Subcutaneous abdominal adipose tissue (tissue), 5 donors: Measurements from ENCODE around the gene CCL15.

Experiments used
- H3K27ac ChIP-seq: one replicate; pipeline ENCODE4 v1.7.0; 2013; ENCODE audit warnings: low read depth, mild to moderate bottlenecking, inconsistent platforms, low read length, moderate library complexity
- H3K27me3 ChIP-seq, 5 donors: one replicate each; pipeline ENCODE4 v1.7.0; 2013; ENCODE audit warnings: low read length in 5 of 5, inconsistent platforms in 1 of 5; ENCODE audit not compliant: control insufficient read depth in 5 of 5, insufficient read depth in 4 of 5
- H3K36me3 ChIP-seq, 5 donors: one replicate each; pipeline ENCODE4 v1.7.0; 2013; ENCODE audit warnings: low read length in 5 of 5; ENCODE audit not compliant: control insufficient read depth in 5 of 5, insufficient read depth in 5 of 5
- H3K4me1 ChIP-seq, 5 donors: one replicate each; pipeline ENCODE4 v1.7.0; 2013; ENCODE audit warnings: low read length in 5 of 5, mild to moderate bottlenecking in 3 of 5, moderate library complexity in 1 of 5; ENCODE audit not compliant: control insufficient read depth in 5 of 5, insufficient read depth in 5 of 5
- H3K4me3 ChIP-seq, 5 donors: one replicate each; pipeline ENCODE4 v1.7.0; 2013; ENCODE audit warnings: low read length in 5 of 5, low read depth in 1 of 5
- H3K9ac ChIP-seq, 5 donors: one replicate each; pipeline ENCODE4 v1.7.0; 2013; ENCODE audit warnings: low read length in 5 of 5, mild to moderate bottlenecking in 4 of 5, moderate library complexity in 3 of 5
- H3K9me3 ChIP-seq, 5 donors: one replicate each; pipeline ENCODE4 v1.7.0; 2013; ENCODE audit warnings: low read length in 5 of 5; ENCODE audit not compliant: control insufficient read depth in 5 of 5
- donor health status: healthy.
- donor health status: healthy.
- donor health status: healthy.
- donor health status: healthy.
- donor health status: healthy.

CCL15 gene

DNA sequence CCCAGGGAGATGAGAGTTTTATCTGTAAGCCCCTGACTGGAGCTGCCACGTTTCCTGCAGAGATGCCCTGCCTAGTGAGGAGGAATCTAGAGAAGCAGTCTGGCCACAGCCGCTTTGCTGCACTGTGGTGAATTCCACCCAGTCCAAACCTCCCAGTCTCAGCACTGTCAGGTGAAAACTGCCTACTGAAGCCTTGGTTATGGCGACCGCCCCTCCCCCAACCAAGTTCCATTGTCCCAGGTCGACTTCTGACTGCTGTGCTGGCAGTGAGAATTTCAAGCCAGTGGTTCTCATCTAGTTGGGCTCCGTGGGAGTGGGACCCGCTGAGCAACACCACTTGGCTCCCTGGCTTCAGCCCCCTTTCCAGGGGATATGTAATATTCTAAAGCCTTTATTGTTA, 47.6 kb downstream of the CCL15 start:
- Histone ChIP-seq H3K4me3 (no peak overlapping the region), H3K4me1 (no peaks in the 10 kb centered on the region), H3K27ac (no peak overlapping the region), H3K9me3 (no peaks in the 10 kb centered on the region), H3K27me3 (peaks cover 0 to 3% (median 0%) of the 10 kb centered on the region in 5 donors), H3K9ac (no peak overlapping the region), H3K36me3 (no peaks in the 10 kb centered on the region)

DNA sequence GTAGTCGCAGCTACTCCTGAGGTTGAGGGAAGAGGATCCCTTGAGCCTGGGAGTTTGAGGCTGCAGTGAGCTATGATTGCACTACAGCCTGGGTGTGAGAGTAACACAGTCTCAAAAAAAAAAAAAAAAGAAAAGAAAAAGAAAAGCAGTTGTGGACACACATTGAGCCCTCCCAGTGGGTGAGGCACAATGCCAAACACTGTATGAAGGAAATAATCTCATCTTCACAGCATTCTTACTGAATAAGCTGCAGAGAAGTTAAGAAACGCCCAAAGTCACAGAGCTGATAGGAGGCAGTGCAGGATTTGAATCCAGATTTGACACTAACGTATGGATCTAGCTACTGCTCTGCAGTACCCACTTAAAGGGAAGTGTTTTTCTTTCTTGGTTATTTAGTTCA, 52.0 kb downstream of the CCL15 start:
- H3K36me3 ChIP-seq = no peaks in the 10 kb centered on the region
- peaks cover 0 to 3% (median 3%) of the 10 kb centered on the region in 5 donors for H3K4me1 ChIP-seq
- no peak overlapping the region for H3K9ac ChIP-seq
- no peak overlapping the region for H3K4me3 ChIP-seq
- no peak overlapping the region for H3K27ac ChIP-seq
- H3K27me3 ChIP-seq = no peaks in the 10 kb centered on the region
- H3K9me3 ChIP-seq = no peaks in the 10 kb centered on the region

DNA sequence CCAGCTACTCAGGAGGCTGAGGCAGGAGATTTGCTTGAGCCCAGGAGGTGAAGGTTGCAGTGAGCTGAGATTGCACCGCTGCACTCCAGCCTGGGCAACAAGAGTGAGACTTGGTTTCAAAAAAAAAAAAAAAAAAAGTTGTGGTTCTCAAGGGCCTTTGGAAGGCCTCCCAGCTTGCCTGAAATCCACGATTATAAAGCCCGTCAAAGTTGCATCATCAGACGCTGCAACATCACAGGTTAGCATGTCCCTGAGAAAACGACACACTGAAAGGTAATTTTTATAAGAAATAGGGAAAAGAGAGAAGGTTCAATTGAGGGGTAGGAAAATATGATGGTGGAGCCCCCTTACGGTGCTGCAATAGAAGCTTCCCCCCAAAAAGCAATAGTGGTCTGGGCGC, 53.3 kb downstream of the CCL15 start:
- Histone ChIP-seq H3K4me1 (peaks cover 0 to 3% (median 3%) of the 10 kb centered on the region in 5 donors), H3K4me3 (no peak overlapping the region), H3K36me3 (no peaks in the 10 kb centered on the region), H3K27me3 (peaks cover 0 to 7% (median 4%) of the 10 kb centered on the region in 5 donors), H3K27ac (no peak overlapping the region), H3K9ac (no peak overlapping the region), H3K9me3 (no peaks in the 10 kb centered on the region)
